HUES64 (cell line): ENCODE data around the gene NRP1.

Experiments used
- H3K27ac ChIP-seq: 2 replicates; pipeline ENCODE4 v1.7.0; 2013; ENCODE audit warnings: low read depth, low read length, inconsistent platforms
- H3K27me3 ChIP-seq: 2 replicates; pipeline ENCODE4 v1.6.1; 2013; ENCODE audit warnings: mild to moderate bottlenecking, low read length; ENCODE audit not compliant: insufficient read depth
- H3K36me3 ChIP-seq: 2 replicates; pipeline ENCODE4 v1.6.1; 2013; ENCODE audit warnings: mild to moderate bottlenecking, low read length; ENCODE audit not compliant: insufficient read depth
- H3K4me1 ChIP-seq: 2 replicates; pipeline ENCODE4 v1.6.1; 2013; ENCODE audit warnings: mild to moderate bottlenecking, low read length, moderate library complexity; ENCODE audit not compliant: insufficient read depth
- H3K4me3 ChIP-seq: 2 replicates; pipeline ENCODE4 v1.5.1; 2013; ENCODE audit warnings: mild to moderate bottlenecking, low read length, moderate library complexity
- H3K9ac ChIP-seq: 2 replicates; pipeline ENCODE4 v1.6.1; 2013; ENCODE audit warnings: mild to moderate bottlenecking, low read depth, low read length
- H3K9me3 ChIP-seq: 2 replicates; pipeline ENCODE4 v1.6.1; 2013; ENCODE audit warnings: low read depth, low read length; ENCODE audit not compliant: insufficient read depth
- WGBS: fragments of 150-250, 120-280 bp; methylation state at CpG from one replicate; pipeline ENCODE4 v1.1.7; 2013; ENCODE audit warnings: missing lambda C conversion rate; 5-methylcytosine and 5-hydroxymethylcytosine counted together

The NRP1 gene

GRCh38 chr10:33289776-33290175 is 44.7 kb downstream of the NRP1 start:
- no peak overlapping the region for H3K27ac ChIP-seq
- 95% methylated on average over 6 of the region's 8 CpGs for WGBS
- H3K4me3 ChIP-seq, result no peak overlapping the region

GRCh38 chr10:33288127-33288526 is 46.3 kb downstream of the NRP1 start:
- Histone ChIP-seq H3K36me3 (no peaks in the 10 kb centered on the region), H3K9me3 (no peaks in the 10 kb centered on the region), H3K4me3 (no peak overlapping the region), H3K4me1 (peaks cover 22% of the 10 kb centered on the region), H3K27me3 (no peaks in the 10 kb centered on the region), H3K27ac (no peak overlapping the region), H3K9ac (no peak overlapping the region)
- 89% methylated on average over 3 of the region's 3 CpGs for WGBS

More at GRCh38 chr10:33289776-33290175, 44.7 kb downstream of the NRP1 start:
- no peak overlapping the region for H3K9ac ChIP-seq
- H3K36me3 ChIP-seq, result no peaks in the 10 kb centered on the region
- H3K27me3 ChIP-seq, result no peaks in the 10 kb centered on the region
- H3K4me1 ChIP-seq, result peaks cover 22% of the 10 kb centered on the region
- no peaks in the 10 kb centered on the region for H3K9me3 ChIP-seq

DNA sequence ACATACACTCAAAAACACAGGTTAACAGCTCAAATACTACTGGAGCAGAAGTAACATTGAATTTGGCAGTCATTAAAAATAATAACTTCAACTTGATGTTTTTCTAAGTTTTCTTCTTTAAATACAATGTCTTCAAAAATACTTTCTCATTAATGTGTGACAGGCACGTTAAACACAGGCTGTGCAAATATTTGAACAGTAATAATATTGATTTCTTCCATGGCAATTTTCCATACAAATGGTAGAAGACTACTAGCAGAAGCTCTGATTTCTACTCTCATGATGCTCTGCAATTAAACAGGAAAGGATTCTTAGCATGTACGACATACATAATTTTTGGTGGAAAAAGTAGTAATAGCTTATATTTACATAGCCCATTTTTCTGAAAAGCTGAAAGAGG is 47.4 kb downstream of the NRP1 start:
- WGBS, result 88% methylated on average over 1 of the region's 2 CpGs
- Histone ChIP-seq H3K4me3 (no peak overlapping the region), H3K36me3 (no peaks in the 10 kb centered on the region), H3K9ac (no peak overlapping the region), H3K27me3 (no peaks in the 10 kb centered on the region), H3K9me3 (no peaks in the 10 kb centered on the region), H3K4me1 (peaks cover 22% of the 10 kb centered on the region), H3K27ac (no peak overlapping the region)

GRCh38 chr10:33286157-33286934 is 48.1 kb downstream of the NRP1 start:
- Histone ChIP-seq H3K9ac (no peak overlapping the region), H3K27ac (no peak overlapping the region), H3K36me3 (no peaks in the 10 kb centered on the region), H3K4me3 (no peak overlapping the region), H3K27me3 (no peaks in the 10 kb centered on the region), H3K9me3 (no peaks in the 10 kb centered on the region), H3K4me1 (peaks cover 16% of the 10 kb centered on the region)
- WGBS, result 92% methylated on average over 2 of the region's 4 CpGs

GRCh38 chr10:33284945-33285344 is 49.5 kb downstream of the NRP1 start:
- H3K36me3 ChIP-seq, result no peaks in the 10 kb centered on the region
- no peak overlapping the region for H3K9ac ChIP-seq
- no peaks in the 10 kb centered on the region for H3K27me3 ChIP-seq
- no peaks in the 10 kb centered on the region for H3K9me3 ChIP-seq
- H3K4me3 ChIP-seq, result no peak overlapping the region
- WGBS, result 91% methylated on average over 2 of the region's 2 CpGs
- peaks cover 3% of the 10 kb centered on the region; the same call in 1 of the 2 replicates for H3K4me1 ChIP-seq
- no peak overlapping the region for H3K27ac ChIP-seq

DNA sequence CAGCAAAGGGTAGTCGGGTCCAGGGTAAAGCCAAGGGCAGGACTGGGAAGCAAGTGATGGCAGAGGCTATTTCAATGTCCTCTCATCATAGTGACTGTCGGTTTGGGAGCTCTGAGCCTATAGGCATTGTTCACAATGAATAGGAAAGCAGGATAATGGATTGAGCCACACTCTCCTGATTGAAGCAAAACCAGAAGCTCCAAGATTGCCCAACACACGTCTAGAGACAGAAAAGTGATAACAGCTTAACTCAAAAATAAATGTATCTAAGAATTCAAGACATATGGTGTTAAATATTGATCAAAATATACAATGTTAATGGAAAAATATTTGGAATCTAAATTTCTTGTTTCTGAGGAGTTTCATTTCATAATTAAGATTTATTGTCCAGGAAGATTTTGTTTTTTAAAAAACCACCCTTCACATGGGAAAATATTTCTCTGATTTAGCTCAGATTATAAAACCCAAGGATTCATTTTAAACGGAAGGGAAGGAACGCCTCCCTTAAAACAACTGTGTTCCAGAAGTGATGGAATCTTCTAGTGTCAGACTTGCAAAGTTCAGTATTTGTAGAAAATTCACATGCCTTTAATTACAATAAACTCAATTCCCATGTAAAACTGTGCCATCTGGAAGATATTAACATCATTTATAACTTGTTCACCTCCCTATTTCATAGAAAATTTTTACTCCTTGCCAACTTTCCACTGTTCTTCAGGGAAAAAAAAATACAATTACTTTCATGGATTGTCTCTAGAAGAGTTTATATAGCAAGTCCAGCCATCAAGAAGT is 54.5 kb downstream of the NRP1 start:
- Histone ChIP-seq H3K4me3 (no peak overlapping the region), H3K9me3 (no peaks in the 10 kb centered on the region), H3K27ac (no peak overlapping the region), H3K9ac (no peak overlapping the region), H3K36me3 (no peaks in the 10 kb centered on the region), H3K27me3 (no peaks in the 10 kb centered on the region), H3K4me1 (no peaks in the 10 kb centered on the region)
- WGBS, result 97% methylated on average over 2 of the region's 5 CpGs

DNA sequence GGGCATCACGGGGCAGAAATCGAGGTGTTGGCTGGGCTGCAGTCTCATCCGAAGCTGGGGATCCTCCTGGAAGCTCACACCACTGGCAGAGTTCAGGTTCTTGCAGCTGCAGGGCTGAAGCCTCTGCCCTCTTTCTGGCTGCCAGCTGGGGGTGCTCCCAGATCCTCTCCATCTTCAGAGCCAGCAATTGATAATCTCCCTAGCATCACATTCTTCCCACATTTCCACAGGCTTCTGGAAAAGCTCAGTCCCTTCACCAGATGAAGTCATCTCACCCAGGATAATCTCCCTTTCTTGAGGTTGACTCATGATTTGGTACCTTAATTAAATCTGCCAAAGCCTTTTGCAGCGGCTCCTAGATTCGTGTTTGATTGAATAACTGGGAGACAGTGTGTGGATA is 55.2 kb downstream of the NRP1 start:
- H3K9ac ChIP-seq, result no peak overlapping the region
- H3K9me3 ChIP-seq, result no peaks in the 10 kb centered on the region
- 99% methylated on average over 5 of the region's 5 CpGs for WGBS
- H3K36me3 ChIP-seq, result no peaks in the 10 kb centered on the region
- no peaks in the 10 kb centered on the region for H3K27me3 ChIP-seq
- no peak overlapping the region for H3K4me3 ChIP-seq
- no peak overlapping the region for H3K27ac ChIP-seq
- peaks cover 2% of the 10 kb centered on the region; the same call in 1 of the 2 replicates for H3K4me1 ChIP-seq

- Histone ChIP-seq H3K27ac (no peak overlapping the region), H3K36me3 (no peaks in the 10 kb centered on the region), H3K9me3 (no peaks in the 10 kb centered on the region), H3K4me3 (no peak overlapping the region), H3K27me3 (no peaks in the 10 kb centered on the region), H3K4me1 (peaks cover 13% of the 10 kb centered on the region), H3K9ac (no peak overlapping the region)
- WGBS, result 93% methylated on average over 3 of the region's 3 CpGs
Observed at GRCh38 chr10:33278198-33278597, 56.3 kb downstream of the NRP1 start.

DNA sequence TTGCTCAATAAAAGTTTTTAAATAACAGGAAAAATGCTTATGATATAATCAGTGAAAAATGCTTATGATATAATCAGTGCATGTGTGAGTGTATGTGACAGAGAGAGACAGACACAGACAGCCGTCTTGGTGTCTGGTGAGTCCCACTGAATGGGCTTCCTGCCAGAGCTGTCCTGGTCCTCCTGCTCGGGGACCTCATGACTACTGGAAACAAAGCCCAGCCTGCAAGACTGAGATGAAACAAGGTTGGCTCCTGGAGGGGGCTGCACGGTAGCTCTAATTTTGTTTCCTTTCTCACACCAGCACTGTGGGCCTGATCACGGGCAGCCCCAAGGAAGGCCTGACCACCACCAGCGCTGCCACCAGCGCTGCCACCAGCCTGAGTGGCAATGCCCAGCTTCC is 57.3 kb downstream of the NRP1 start:
- Histone ChIP-seq H3K27me3 (no peaks in the 10 kb centered on the region), H3K4me1 (peaks cover 22% of the 10 kb centered on the region), H3K27ac (no peak overlapping the region), H3K9ac (no peak overlapping the region), H3K36me3 (no peaks in the 10 kb centered on the region), H3K9me3 (no peaks in the 10 kb centered on the region), H3K4me3 (no peak overlapping the region)
- 88% methylated on average over 6 of the region's 6 CpGs for WGBS

DNA sequence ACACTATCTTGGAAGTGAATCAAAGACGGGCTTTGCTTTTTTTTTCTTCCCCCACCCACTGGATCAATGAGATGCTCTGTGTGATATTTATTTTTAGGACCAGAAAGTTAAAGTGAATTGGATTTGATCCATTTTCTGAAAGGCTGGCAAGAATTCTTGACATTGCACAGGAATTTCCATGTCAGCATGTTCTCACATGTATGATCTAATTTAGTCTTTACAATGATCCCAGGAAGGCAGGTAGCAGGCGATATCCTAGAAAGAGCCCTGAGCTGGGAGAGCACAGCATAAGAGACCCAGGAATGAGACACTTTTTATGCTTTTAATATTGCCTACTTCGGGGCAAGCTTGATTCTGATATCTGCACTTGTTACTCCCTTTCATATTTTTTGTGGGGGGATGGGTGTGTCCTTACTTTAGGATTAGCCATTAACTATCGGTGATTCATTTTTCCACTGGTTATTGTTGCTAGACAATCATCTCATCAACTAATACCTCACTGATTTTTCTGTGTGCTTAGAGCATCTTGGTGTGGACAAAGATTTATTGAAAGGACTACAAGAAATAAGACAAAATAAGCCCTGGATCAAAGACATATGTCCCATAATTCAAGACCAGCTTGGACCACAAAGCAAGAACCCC is 58.1 kb downstream of the NRP1 start:
- Histone ChIP-seq H3K4me3 (no peak overlapping the region), H3K36me3 (no peaks in the 10 kb centered on the region), H3K9ac (no peak overlapping the region), H3K4me1 (peaks cover 26% of the 10 kb centered on the region), H3K9me3 (no peaks in the 10 kb centered on the region), H3K27ac (no peak overlapping the region), H3K27me3 (no peaks in the 10 kb centered on the region)
- 100% methylated on average over 3 of the region's 4 CpGs for WGBS

DNA sequence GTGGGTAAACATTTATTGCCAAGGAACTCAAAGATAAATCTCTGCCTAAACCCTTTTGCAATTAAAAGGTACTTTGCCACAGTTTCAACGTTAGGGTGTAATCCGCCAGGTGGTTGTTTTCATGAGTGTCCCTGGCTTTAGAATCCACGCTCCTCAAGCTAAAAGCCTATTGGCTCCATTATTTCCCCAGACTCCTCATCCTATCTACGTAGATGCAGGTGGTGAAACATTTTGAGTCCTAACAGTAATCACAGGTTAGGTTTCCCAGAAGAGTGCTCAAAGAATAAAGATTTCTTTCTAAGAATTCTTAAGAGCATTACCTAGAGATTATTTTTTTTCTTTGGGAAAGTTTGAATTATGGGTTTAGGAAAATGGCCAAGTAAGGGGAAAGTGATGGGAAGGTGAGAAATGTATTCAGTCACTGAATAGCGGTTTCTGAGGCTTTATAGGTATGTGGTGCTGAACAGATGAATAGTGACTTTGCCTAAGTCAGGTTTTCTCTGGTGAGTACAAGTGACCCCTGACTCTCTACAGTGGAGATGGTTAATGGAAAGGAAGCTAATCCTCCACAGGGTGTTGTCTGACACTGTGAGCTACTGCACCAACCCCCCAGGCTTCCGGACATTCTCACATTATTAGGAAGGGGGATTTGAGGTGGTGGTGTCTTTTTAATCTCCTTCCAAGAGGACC is 60.2 kb downstream of the NRP1 start:
- H3K9ac ChIP-seq, result no peak overlapping the region
- H3K36me3 ChIP-seq, result no peaks in the 10 kb centered on the region
- H3K9me3 ChIP-seq, result no peaks in the 10 kb centered on the region
- no peak overlapping the region for H3K27ac ChIP-seq
- WGBS, result 91% methylated on average over 5 of the region's 6 CpGs
- peaks cover 26% of the 10 kb centered on the region for H3K4me1 ChIP-seq
- H3K4me3 ChIP-seq, result no peak overlapping the region
- H3K27me3 ChIP-seq, result no peaks in the 10 kb centered on the region
